Urothelium cell line (cell line): ENCODE measurements around the gene MAP3K6.
A peak's percentile ranks its signal among the peaks of the same experiment; 100 is the strongest.

Source experiments
- DNase-seq: peaks from one replicate; pipeline ENCODE4 v3.0.0; 2011; ENCODE audit warnings: low spot score, mixed read lengths
- FAIRE-seq: peaks from 2 replicates; lab custom pipeline; 2011; peaks lifted over from hg19 to GRCh38; lab: Jason Lieb, UNC

MAP3K6 gene

GRCh38 chr1:27358038-27358927, 8.5 kb downstream of the MAP3K6 start:
- FAIRE-seq (no peak), DNase-seq (no peak)

DNA sequence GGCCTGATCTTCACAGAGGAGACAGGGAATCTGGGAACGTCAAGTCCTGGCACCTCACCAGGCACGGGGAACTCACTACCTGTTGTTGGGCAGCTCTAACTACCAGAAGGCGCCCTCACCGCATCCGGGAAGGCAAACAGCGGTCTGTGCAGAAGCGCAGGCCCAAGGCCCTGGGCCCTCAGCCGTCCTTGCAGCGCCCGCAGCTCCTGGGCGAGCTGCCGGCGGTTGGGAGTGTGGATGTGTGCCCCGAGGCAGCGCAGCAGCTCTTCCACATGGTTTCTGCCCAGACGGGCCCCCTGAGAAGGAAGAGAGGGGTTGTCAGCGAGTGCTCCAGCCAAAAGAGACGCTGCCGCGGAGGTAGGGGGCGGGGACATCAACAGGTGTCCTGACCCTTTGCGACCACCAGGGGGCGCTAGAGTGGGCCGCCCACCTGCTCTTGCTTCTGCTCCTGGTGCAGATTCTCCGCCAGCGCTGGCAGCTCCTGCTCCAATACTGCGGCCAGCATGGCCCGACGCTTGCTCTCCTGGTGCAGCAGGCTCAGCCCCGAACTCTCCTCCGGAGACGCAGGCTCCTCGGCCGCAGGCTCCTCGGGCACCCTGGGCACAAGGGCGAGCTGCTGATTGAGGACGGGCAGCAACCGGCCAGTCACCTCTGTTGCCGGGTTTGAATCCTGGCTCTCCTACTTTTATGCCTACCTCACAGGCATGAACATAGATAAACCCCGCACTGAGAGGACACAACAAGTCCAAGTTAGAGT, 9.3 kb downstream of the MAP3K6 start:
- FAIRE-seq, result no peak

DNA sequence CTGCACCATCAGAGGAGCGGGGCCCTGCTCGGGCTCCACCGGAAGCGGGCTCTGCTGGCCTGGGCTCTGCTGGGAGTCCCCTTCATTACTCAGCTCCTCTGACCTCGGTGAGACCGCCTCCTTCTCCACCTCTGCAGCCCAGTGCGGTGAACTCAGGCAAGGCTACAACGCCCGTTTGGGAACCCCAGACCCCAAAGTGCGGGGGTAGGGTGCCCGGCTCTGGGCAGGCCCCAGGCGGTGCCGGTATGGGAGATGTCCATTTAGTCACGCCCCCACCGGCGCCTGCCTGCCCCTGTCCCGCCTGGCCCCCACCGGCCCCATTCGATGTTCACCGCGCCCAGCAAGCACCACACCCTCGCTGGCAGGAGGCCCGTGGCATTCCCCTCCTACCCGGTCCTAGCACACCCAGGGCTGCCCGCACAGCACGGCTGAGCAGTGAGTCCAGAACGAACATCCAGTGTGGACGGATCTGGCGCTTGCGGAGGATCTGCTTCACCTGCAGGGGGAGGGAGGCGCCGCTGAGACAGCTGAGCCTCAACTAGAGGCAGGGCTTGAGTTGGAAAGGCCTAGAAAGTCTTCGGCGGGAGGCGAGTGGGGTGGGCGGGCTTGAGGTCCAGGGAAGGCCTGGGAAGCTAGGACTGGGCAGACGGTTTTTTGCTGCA, 10.0 kb downstream of the MAP3K6 start:
- FAIRE-seq (no peak), DNase-seq (no peak)

More for the DNA sequence above, 9.3 kb downstream of the MAP3K6 start:
- peak; percentile 87 for DNase-seq

DNA sequence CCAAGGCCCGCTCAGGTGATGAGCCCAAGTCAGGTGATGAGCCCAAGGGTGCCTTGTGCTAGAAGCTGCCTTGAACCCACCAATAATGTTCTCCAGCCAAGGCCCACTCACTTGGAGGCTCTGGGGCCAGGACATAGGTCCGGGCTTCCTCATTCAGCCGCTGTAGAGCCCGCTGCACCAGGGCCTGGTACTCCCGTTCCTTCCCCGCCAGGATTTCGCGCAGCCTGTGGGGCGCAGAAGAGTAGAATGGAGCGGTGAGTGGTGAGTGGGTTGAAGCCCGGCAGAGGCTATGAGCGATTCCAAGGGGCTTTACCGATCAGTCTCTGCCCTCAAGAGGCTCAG, 10.5 kb downstream of the MAP3K6 start:
- FAIRE-seq (no peak), DNase-seq (no peak)

DNA sequence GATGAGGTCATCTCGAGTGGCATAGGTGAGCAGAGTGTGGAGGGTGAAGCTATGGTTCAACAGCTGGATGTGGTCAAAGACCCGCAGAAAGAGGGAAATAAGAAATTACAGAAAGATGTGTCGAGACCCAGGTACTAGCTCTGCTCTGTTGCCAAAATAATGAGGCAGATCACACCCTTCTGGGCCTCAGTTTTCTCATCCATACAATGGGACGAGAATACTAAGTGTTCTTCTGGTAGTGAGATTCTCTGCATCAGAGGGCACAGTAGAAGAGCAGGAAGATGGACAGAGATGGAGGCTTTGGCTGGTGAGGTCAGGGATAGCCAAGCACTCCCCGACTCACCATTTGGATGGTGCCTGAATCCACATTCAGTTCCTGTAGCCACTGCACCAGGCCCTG, 11.1 kb downstream of the MAP3K6 start:
- no peak for DNase-seq
- FAIRE-seq, result no peak

- no peak for FAIRE-seq
- DNase-seq, result no peak
Measured at GRCh38 chr1:27353629-27354028, 13.1 kb downstream of the MAP3K6 start.

DNA sequence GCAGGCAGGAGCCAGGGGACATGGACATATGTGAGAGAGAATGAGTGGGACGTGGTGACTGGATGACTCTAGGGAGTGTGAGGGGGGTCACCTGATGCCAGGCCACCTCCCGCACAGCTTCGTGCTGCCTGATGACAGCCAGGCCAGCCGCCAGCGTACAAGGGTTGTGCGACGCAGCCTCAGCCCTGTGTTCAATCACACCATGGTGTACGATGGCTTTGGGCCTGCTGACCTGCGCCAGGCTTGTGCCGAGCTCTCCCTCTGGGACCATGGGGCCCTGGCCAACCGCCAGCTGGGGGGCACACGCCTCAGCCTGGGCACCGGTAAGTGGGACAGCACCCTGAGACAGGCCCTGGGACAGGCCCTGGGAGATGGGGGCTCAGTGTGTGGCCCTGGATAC, 13.6 kb downstream of the MAP3K6 start:
- FAIRE-seq (no peak), DNase-seq (no peak)

- no peak for DNase-seq
- FAIRE-seq, result no peak
Measured at GRCh38 chr1:27351541-27352107, 15.1 kb downstream of the MAP3K6 start.

GRCh38 chr1:27350663-27351540, 15.9 kb downstream of the MAP3K6 start:
- FAIRE-seq (no peak), DNase-seq (no peak)

DNA sequence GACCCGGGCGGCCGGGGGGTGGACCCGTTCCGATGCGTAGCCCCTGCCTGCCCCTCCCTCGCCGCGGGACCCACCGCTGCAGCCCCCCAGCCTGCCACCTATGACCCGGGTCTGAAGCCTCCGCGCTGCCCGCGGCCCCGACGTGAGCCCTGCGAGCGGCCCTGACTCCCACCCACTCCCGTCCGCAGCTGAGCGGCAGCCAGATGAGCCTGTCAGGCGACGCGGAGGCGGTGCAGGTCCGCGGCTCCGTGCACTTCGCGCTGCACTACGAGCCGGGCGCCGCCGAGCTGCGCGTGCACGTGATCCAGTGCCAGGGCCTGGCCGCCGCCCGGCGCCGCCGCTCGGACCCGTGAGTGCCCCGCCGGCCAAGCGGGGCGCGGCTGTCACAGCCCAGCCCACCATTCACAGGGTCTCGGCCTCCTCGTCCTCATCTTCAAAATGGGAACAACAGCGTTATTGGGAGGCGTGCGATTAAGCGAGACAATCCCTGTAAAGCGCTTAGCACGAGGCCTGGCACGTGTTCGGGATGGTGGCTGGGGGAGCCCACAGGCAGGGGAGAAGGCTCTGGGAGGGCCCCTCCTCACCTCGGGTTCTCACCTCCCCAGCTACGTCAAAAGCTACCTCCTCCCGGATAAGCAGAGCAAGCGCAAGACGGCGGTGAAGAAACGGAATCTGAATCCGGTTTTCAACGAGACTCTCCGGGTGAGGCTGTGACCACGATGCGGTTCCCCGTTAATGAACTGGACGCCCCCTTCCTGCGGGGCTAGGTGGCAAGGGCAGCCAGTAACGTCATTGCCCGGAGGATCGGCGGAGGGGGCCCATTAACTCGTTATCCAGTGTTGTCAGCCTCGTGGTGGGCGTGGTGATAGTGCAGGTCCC, 16.7 kb downstream of the MAP3K6 start:
- FAIRE-seq, result no peak
- DNase-seq, result no peak

- FAIRE-seq (no peak), DNase-seq (no peak)
Measured at GRCh38 chr1:27348861-27349783, 17.6 kb downstream of the MAP3K6 start.

DNA sequence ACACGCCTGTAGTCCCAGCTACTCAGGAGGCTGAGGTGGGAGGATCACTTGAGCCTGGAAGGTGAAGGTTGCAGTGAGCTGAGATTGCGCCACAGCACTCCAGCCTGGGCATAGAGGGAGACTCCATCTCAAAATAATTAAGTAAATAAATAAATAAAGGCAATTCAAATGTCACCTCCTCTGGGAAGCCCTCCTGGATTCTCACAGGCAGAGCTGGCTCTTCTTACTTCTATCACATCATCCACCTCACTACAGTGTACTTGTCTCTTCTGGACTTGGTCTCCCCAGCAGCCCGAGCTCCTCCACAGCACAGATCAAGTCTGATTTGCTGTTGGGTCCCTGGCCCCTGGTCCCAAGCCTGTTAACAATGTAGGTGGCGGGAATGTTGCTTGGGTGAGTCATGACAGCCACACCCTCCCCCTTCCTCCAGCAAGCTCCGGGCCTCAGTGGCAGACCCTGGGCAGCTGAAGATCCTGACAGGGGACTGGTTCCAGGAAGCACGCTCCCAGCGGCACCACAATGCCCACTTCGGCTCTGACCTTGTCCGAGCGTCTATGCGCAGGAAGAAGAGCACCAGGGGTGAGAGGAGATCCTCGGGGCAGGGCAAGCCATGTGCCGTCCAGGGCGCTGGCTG, 19.7 kb downstream of the MAP3K6 start:
- peak; percentile 53 for FAIRE-seq
- peak; percentile 54 for DNase-seq

- FAIRE-seq, result no peak
- DNase-seq, result no peak
Measured at GRCh38 chr1:27346357-27346756, 20.4 kb downstream of the MAP3K6 start.

- no peak for DNase-seq
- FAIRE-seq, result no peak
Measured at GRCh38 chr1:27345272-27345671, 21.5 kb downstream of the MAP3K6 start.

- FAIRE-seq (no peak), DNase-seq (no peak)
Measured at GRCh38 chr1:27343639-27344025, 23.1 kb downstream of the MAP3K6 start.

DNA sequence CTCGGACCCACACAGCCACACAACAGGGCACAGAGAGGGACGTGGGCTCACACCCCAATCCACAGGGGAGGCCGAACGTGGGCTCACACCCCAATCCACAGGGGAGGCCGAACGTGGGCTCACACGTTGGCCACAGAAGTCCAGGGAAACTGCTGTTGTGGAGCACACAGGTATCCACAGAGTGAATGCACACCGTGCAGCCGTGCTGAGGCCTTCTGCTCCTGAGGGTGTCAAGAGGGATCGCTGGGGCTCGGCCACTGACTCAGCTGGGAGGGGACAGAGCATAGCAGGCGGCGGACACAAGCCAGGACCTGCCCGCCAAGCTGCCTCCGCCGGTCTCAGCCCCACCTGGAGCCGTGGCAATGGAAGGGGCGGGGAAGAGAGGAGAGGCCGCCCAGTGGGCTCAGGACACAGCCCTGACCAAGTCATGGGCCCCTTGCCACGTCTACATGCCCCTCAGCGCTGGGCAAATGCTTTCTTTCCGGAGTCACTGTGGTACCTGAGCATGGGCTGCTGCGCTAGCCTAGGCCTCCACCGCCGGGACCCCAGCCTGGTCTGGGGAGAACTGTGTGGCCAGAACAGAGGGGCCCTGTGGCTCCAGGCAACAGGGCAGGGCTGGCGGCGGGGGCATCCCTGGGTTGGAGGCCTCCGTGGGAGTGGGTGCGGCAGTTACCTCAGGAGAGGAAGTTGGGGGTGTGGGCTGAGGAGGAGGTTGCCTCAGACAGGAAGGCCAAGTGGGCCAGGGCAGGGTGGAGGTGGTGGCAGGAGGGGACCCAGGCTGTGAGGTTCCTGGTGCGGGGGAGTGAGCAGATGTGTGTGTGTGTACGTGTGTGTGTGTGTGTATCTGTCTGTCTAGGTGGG, 23.8 kb downstream of the MAP3K6 start:
- peak; percentile 70 for DNase-seq
- FAIRE-seq, result no peak

GRCh38 chr1:27342391-27342777, 24.4 kb downstream of the MAP3K6 start:
- peak; percentile 37 for FAIRE-seq
- no peak for DNase-seq
